Stimulated activated CD4-positive, alpha-beta T cell treated with anti-CD3 and anti-CD28 coated beads, TNF-alpha, amount 100 ng/mL, for 4 hours (primary cell): ENCODE measurements around the gene MRPL16.
"Not testable (repeated sequence)": the region's sequence is repeated elsewhere in the genome, so short reads cannot be mapped to it uniquely, and the experiment has no call there.

ENCODE experiments used
- DNase-seq, 3 experiments: peaks; one replicate each; pipeline ENCODE4 v3.0.0-alpha.2; 2020; ENCODE audit warnings: low read depth in 3 of 3

MRPL16 gene

DNA sequence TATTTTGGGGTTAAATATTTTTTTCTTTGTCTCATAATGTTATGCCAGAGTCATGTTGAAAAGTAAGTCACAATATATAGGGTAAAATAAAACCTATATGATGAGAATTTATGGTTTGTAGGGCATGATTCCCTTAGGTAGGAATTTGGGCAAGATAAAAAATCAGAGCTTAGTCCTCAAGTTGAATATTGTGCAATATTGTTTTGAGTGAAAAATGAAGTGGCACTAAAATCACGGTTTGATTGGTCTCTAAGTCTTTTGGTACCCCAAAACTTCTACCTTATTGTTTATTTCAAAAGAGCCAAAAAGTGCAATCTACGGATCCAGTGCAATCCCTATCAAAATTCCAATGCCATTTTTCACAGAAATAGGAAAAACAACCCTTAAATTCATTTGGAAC, 1.6 kb upstream of the MRPL16 start:
- no peak for DNase-seq

DNA sequence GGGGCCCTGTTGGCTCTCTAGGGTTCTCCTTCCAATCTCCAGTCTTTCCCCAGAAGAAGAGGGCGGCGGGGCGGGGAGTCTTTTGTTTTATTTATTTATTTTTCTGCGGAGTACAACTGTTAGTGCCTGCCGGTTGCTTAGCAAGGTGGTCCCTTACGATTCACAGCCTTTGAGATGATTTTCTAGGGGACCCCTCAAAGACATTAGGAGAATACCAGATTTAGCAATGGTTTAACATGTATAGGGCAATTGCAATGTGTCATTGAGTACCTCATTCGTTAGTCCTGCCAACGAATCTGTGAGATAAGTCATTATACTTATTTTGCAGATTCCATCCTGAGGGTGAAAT, 307 bp upstream of the MRPL16 start:
- DNase-seq, result no peak

DNA sequence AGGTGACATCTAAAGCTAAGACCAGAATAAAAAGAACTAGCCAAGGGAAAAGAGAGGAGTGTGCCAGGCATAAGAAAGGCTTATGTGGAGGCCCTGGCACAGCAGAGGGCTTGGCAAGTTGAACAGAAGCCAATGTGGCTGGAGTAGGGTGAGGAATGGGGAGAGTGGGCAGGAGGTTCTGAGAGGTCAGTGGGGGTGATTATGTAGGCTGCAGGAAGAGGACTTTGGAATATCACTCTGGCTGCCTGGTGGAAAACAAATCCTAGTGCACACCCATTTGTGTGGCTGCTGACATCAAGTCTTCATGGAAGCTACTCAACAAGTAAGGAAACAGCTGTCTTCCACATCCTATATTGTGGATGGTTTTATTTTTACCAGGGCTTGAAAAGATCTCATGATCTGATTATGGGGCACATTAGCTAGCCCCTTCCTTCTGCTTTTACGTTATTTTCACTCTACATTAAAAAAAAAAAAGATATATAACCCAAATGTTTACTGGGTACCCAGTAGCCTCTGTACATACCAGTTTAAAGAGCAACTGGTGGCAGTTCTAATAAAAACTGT, 3.4 kb downstream of the MRPL16 start:
- no peak for DNase-seq

DNA sequence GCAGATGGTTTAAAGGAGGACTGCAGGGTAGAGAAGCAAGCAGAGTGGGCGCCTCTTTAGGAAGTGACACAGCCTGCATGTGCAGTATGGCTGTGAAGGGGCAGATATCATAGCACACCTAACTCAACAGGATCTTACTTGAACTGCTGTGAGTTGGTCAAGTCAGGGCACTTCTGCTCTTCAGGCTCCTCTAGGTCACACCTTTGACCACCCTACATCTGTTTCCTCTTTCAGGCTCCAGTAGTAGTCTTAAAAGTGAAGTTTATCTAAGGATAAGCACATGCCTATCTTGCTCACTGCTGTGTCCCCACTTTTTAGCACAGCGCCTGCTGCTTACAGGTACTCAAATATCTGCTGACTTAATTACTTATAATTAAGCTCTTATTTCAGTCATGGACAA, 6.5 kb downstream of the MRPL16 start:
- DNase-seq, result no peak

DNA sequence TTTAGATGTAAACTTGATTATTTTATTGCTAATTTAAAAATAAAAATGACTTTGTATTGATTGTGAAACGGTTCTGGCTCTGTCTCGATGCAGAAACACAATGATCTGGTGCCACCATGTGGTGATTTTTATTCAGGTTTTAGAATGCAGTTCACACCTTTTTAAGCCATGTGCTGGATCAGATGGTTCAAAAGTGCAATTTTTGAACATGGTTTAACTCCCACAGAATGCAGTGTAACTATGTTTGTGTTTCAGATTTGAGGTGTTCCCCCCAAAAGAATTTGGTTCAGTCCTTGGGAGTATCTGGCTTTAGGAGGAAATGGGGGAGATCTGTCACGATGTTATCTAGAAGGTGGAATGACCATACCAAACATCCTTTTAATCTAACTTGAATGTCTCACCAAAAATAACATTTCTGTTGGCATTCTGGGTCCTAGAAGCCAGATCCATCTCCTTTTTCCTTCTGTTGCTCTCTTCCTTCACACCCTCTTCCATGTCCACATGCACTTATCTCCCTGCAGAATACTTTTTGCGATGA, 7.9 kb downstream of the MRPL16 start:
- peak in 1 of 3 experiments; percentile 10 for DNase-seq

DNA sequence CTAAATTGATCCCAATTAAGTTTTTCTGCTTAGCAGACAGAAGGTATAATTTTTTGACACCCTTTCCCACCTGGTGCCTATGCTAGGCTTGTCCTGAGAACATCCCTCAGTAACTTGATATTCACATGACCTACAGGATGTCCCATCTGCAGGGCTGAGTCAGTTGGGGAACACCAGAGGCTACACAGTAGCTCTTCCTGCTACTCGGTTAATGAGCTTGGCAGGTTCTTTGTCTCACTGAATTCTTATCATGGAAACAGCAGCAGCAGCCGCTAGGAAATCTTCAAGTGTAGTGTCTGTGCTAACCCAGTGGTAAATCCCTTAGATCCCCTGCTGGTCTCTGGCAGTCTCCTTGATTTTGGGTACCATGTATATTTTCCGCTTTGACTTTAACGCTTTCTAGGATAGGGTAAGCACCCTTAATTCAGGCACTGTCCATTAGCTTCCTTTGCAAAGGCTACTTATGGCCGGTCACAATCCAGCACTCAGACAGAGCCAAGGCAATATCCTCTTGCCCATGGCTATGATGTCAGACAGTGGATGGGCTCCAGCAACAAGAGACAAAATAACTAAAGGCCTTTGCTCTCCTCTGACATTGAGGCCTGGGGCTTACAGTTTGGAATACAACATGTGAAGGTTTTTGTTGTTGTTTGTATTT, 8.5 kb downstream of the MRPL16 start:
- no peak for DNase-seq

DNA sequence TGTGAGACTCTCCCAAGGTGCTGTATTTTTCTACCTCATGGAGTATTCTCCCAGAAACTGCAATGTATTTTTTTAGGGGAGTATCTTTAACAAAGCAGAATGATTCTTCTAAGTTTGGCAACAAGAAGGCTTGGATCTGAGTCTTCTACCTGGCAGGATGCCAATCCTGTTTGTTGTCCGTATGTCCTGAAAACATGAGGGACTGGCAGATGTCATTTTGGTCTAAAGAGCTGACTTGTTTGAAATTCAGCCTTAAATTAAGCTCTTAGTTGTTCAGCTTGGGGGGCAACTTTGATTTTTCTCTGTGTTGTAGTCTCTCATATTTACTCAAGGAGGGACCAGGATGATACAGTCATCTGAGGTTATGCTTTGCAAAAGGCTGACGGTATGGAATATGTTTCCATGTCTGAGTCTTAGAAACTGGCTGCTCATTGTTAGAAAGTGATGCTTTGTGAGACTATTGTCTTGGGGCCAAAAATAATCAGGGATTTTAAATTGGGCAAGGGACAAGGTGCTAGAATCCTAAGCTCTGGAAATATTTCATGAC, 9.3 kb downstream of the MRPL16 start:
- no peak for DNase-seq

DNA sequence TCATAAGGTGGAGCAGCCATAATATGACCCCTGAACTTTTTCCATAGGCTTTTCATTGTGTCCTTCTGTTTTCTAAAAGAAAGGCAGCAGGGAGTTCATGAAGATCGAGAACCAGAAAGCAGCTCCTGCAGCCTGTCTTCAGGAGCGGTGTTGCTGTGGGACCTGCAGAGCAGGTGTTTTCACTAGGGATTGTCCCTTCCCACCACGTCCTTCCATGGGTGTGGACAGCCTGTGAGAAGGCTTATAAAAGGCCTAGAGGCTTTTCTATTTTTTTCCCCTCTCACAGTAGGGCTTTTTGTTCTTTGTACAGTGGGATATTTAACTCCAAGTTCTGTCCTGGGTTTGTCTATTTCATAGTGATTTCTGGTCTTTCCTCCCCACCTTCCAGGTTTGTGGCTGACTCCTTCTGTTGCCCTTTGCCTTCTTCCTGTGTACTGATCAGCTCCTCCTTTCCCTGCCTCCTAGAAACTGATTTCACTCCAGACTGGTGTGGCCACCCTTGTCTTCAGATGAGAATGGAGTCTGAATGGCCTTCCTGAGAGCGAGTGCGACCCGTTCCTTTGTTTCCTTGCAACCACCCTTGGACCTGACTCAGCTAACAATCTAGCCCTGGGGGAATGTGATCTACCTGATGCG, 10.1 kb downstream of the MRPL16 start:
- no peak for DNase-seq

DNA sequence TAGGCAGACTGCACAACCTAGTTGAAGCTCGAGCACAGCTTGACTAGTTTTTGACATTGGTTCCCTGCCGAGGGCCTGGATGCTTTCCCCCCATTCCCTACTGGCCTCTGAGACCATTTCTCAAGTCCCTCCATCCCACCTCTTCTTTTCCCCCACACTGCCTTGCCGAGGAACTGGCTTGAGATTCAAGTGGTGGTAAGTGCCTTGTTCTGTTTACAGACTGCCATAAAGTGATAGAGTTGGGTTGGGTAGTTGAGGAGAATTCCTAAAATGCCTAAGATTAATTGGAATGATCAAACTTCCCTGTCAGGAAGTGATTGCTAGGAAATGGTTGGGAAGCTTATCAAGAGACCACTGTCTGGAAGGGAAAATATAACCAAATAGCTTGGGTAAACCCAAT, 16.2 kb downstream of the MRPL16 start:
- no peak for DNase-seq

DNA sequence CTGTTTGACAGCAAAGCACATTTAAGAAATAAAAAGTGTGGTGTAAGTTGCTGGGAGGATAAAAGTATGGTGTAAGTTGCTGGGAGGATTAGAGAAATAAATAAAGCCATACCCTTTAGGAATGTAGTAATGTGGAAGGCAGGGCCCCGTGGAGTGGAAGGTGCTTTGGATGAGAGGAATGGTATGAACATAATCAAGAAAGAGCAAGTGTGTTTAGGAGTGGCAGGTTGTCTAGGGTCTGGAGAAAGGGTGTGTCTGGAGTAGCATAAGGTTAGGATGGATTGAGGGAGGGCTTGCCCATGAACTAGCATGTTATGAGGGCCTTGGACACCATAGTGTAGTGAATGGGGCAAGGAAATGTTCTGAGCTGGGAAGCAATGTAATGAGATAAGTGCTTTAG, 18.1 kb downstream of the MRPL16 start:
- no peak for DNase-seq

DNA sequence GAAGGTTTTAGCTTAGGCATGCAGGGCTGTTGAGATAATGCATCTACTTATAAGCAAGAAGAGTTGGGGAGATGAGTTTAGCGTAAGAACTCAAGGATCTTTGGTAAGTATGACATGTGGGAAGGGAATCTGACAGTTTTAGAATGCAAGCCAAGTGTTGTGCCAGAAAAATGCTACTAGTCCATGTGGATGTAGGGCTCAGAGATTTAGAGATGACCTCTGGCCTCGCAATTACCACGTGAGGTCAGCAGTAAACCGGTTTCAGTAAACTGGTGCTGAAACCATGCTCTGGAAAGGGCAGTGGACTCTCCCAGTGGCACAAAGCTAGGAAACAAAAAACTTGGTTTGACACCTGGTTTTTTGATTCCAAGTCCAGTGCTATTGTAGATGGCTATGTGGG, 18.9 kb downstream of the MRPL16 start:
- DNase-seq, result no peak

DNA sequence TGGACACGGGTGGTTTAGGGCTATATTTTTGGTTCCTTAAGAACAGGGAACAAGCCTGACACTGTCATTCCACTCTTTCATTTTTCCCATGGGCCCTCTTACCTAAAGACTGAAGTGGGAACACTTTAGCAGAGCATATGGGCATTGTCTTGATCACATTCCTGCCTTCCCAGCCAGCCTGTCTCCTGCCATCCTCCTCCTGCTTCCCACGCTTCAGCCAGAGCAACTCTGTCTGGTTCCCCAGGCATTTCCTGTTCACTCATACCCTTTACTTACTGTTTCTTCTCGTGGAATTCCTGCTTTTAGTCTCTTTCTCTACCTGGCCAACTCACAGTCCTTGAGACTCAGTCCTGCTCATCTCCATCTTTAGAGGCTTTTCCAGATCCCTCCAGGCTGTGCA, 22.8 kb downstream of the MRPL16 start:
- DNase-seq, result no peak

DNA sequence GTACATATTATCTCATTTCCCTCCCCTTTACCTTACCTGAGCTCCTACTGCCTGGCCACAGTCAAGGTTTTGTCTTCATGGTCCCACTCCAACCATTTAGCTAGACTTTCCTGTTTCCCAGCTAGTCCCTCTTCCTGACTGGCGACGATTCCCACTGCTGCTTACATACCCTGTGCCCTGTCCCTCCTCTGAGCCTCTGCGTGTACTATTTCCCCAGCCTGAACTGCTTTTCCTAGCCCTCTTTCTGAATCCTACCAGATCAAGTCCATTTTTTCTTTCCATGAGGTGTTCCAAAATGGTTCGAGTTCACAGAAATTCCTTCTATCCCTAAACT, 23.4 kb downstream of the MRPL16 start:
- no peak for DNase-seq

DNA sequence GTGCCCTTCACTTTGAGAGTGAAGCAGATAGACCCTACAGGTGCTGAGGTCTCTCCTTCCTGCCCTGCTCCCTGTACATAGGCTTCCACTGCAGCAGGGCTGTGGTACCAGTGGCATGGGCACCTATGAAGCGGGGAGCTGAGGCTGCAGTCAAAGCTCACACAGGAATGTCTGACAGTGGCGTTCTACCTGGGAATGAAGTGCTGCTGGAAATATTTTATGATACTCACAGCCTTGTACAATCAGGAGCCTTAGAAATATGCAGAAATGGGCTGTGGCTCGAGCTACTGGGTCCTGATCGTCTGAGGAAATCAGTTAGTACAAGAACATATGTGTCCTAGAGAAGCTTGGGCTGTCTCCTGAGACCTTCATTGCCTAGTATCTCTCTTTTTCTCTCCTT, 24.8 kb downstream of the MRPL16 start:
- no peak for DNase-seq

DNA sequence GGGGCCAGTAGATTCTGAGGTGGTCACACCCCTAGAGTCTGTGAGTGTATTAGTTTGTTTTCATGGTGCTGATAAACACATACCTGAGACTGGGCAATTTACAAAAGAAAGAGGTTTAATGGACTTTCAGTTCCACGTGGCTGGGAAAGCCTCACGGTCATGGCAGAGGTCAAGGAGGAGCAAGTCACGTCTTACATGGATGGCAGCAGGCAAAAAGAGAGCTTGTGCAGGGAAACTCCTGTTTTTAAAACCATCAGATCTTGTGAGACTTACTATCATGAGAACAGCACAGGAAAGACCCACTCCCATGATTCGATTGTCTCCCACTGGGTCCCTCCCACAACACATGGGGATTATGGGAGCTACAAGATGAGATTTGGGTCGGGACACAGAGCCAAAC, 26.1 kb downstream of the MRPL16 start:
- not testable (repeated sequence) for DNase-seq

DNA sequence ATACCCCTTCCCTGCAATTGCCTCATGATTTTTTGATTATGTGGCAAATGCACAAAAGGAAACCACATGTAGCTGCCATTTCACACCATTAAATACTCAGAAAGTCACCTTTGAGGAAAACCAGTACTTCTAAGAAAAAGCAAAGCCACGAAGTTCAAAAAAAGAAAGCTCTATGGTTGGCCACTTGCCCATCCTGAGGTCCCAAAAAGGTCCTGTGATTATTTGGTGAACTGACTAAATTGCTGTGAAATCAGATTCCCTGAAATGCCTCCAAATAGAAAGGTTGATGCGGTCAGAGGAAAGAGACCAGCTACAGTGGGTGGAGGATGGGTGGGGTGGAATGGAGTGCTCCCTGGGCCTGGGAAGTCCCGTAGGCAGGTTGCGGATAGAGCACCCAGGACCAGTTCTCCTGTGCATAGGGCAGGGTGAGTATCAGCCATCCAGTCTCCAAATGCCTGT, 26.9 kb downstream of the MRPL16 start:
- DNase-seq, result no peak

DNA sequence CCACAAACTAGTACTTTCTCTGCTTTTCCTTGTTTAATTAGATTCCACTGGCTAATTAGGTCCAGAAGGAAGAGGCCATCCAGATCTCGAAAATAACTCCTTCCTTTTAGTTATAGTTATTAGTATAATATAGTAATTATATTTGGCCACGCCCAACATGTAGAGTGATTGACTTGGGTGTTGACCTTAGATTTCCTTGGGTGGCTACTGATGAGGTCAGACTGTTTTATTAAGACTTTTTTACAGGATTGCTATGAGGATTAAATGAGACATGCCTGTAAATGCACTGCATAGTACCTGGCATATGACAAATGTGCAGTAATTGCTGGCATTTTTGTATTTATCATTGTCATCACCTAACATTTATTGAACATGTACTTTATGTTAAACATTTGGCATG, 28.5 kb downstream of the MRPL16 start:
- no peak for DNase-seq

DNA sequence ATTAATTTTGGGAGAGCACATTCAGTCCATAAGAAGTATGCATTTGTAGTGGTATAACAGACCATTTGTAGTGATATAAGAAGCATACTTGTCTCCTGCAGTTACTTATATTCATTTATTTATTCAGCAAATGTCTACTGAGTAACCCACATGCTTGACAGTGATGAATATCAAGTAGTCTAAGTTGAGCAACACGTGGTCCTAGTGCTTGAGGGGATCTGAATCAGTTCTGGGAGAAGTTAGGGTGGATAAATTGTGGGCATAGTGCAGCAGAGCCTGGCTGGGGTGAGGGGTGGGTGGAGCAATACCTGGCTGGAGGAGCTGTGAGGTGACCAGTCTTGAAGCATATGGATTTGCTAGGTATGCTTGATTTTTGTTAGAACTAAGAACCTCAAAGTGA, 31.1 kb downstream of the MRPL16 start:
- DNase-seq, result no peak

DNA sequence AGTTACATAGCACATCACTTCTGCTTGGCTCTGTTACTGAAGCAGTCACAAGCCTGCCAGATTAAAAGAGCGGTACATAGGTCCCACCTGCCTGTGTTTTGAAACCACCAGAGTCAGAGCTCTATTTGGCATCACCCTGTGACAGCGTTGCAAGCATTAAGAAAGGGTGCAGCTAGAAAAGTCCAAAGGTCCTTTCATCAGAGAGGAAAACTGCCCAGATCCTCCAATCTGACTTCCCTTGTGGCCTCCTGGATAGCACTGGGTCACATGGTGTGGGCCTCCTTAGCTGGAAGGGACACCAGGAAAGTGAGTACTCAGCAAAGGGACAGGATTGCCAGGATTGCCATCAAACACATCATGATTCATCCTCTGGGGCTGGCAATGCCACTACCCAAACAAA, 32.5 kb downstream of the MRPL16 start:
- no peak for DNase-seq

DNA sequence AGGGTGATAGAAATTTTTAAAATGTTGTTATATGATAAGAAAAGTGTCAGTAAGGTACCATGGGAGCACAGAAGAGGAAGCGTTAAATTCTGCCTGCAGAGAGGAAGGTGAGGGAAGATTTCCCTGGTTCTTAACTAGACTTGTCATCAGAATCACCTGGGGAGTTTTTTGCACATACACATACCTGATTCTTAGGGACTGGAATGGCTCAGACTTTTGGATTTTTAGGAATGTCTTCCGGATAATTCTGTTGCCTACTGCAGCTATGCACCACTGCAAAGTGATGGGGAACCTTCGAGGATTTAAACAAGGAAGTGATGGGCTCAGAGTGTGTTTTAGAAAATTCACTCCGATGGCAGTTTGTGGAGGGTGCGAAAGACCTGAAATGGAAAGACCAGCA, 33.5 kb downstream of the MRPL16 start:
- DNase-seq, result no peak

DNA sequence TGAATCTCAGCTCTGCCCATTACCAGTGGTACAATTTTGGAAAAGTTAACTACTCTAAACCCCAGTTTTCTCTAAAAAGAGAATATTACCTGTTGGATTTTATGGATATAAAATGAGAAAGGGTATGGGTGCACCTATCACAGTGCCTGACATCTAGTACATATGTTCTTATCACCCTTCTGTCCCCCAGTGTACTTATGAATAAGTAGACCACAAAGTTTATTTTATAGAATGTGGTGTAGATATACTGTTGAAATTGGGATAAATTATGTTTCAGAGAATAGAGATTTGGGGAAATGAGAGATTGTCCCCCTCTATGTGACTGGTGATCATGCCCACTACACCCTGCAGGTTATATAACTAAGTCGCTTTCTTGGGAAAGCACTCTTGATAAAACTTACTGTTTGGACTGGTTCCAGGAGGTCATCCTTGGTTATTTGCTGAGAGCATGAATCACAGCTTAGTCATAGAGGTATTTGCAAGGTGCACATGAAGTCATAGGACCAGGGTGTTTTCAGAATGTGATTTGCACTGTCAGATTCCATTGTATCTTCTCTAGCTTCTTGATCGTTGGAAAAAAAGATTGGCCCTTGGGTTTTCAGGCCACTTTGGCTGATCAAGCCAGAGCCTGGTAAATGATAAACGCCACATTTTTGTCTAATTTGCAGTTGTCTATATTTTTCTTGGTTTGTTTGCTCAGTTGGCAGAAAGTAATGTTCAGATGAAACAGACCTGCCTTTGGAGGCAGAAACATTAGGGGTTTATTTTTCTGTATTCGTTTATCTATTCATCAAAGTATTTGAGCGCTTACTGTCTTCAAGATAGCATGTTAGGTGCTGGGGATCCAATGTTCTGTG, 34.1 kb downstream of the MRPL16 start:
- DNase-seq, result no peak

DNA sequence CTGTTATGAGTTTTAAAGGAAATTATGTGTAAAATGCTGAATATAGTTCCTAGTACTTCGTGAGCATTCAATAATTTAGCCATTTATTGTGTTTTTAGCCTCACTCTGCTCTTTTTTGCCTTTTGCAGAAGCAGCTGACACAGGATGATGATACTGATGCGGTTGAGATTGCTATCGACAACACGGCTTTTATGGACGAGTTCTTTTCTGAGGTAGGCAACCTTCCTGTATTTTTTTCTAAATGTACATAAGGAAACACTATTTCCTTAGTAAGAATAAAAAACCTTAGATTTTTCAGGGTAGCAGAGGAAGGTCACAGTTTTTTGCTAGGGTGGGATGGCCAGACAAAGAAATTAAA, 37.5 kb downstream of the MRPL16 start:
- DNase-seq, result no peak
